Measurements from ENCODE around the gene BFSP2. TPM values are rescaled to one million over a fixed set of nuclear protein-coding genes. Genes with fewer than 3 reads are reported as not detected.
"Not testable (repeated sequence)": the region's sequence is repeated elsewhere in the genome, so short reads cannot be mapped to it uniquely, and the experiment has no call there.

The BFSP2 gene
- total RNA-seq, 1 donor from 2014 or later = not detected

DNA sequence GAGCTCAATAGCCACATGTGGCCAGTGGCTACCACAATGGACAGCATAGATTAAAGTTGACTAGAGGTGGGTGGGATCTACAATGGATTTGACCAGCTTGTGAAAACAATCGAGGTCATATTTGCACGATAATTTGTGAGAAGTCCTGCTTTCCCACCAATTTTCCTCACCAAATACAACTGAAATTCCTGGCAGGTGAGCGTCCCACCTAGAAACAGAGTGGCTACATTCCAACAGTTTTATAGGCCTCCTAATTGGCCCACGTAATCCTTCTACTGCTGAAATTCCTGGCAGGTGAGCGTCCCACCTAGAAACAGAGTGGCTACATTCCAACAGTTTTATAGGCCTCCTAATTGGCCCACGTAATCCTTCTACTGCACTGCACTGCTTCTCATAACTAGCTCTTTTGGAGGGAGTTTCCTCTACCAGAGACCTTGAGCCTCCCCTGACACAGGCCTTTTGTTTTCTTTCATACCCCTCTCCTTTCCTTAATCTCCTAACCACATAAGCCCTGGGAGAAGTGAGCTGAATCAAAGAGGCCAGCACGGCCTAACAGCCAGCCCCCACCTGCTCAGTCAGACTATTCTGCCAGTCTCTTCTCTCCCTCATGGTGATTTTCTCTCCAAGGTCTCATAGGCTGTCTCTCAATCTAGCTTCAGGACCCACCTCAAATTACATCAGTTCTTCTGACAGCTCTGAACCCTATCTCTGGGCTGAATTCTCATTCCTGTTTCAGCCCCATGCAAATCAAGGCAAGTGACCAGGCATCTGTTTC, 80.2 kb downstream of the BFSP2 start:
- TF ChIP-seq CTCF (conservative IDR thresholded peaks at IDR 0.05) = no peak
- H3K27ac Mint-ChIP-seq (ENCODE audit: unreplicated experiment) = no peak overlapping the region
- peaks cover 13% of the 10 kb centered on the region for H3K27me3 Mint-ChIP-seq (ENCODE audit: low read depth)
- H3K4me1 Mint-ChIP-seq = peaks cover 43% of the 10 kb centered on the region
- H3K36me3 Mint-ChIP-seq (ENCODE audit: low read depth) = peaks cover 8% of the 10 kb centered on the region
- peaks cover 3% of the 10 kb centered on the region for H3K9me3 Mint-ChIP-seq
- peak overlapping the region; percentile 3 for H3K4me3 Mint-ChIP-seq
- DNase-seq (ENCODE audit: low read depth, low spot score) = no peak

- H3K27ac Mint-ChIP-seq (ENCODE audit: unreplicated experiment); H3K4me3 Mint-ChIP-seq; DNase-seq (ENCODE audit: low read depth, low spot score): not testable (repeated sequence)
- Mint-ChIP-seq H3K36me3 (ENCODE audit: low read depth) (peaks cover 11% of the 10 kb centered on the region), H3K4me1 (peaks cover 25% of the 10 kb centered on the region), H3K9me3 (peaks cover 10% of the 10 kb centered on the region), H3K27me3 (ENCODE audit: low read depth) (peaks cover 13% of the 10 kb centered on the region)
Observed at GRCh38 chr3:133482474-133482873, 82.6 kb downstream of the BFSP2 start.

- no peaks in the 10 kb centered on the region for H3K4me1 Mint-ChIP-seq
- TF ChIP-seq CTCF (conservative IDR thresholded peaks at IDR 0.05) = no peak
- peaks cover 11% of the 10 kb centered on the region for H3K36me3 Mint-ChIP-seq (ENCODE audit: low read depth)
- H3K4me3 Mint-ChIP-seq = no peak overlapping the region
- no peak overlapping the region for H3K27ac Mint-ChIP-seq (ENCODE audit: unreplicated experiment)
- no peaks in the 10 kb centered on the region for H3K27me3 Mint-ChIP-seq (ENCODE audit: low read depth)
- H3K9me3 Mint-ChIP-seq = peaks cover 10% of the 10 kb centered on the region
- DNase-seq (ENCODE audit: low read depth, low spot score) = no peak
Observed at GRCh38 chr3:133486658-133487057, 86.8 kb downstream of the BFSP2 start.

DNA sequence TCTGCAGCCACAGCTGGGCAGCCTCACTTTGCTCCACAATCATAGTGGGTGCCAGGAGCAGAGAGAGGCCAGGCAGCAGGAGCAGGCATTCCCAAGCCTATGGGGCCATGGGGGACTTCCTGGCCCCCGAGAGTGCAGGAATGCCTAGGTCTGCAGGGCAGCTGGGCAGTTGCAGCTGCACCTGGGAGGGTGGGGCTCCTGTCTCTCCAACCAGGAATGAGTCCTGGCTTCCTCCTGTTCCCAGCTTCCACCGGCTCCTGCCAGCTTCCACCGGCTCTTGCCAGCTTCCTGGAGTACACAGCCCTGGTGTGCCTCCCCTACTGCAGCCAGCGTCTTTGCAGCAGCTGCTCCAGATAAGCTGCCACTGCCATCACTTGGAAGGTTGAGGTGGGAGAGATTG, 87.3 kb downstream of the BFSP2 start:
- no peaks in the 10 kb centered on the region for H3K4me1 Mint-ChIP-seq
- H3K27me3 Mint-ChIP-seq (ENCODE audit: low read depth) = no peaks in the 10 kb centered on the region
- peaks cover 11% of the 10 kb centered on the region for H3K36me3 Mint-ChIP-seq (ENCODE audit: low read depth)
- DNase-seq (ENCODE audit: low read depth, low spot score) = no peak
- H3K27ac Mint-ChIP-seq (ENCODE audit: unreplicated experiment) = no peak overlapping the region
- H3K9me3 Mint-ChIP-seq = peaks cover 10% of the 10 kb centered on the region
- no peak for TF ChIP-seq CTCF (conservative IDR thresholded peaks at IDR 0.05)
- no peak overlapping the region for H3K4me3 Mint-ChIP-seq

GRCh38 chr3:133487920-133488540, 88.2 kb downstream of the BFSP2 start:
- Mint-ChIP-seq H3K27ac (ENCODE audit: unreplicated experiment) (no peak overlapping the region), H3K36me3 (ENCODE audit: low read depth) (peaks cover 11% of the 10 kb centered on the region), H3K4me3 (no peak overlapping the region), H3K27me3 (ENCODE audit: low read depth) (no peaks in the 10 kb centered on the region), H3K4me1 (no peaks in the 10 kb centered on the region), H3K9me3 (peaks cover 10% of the 10 kb centered on the region)
- DNase-seq (ENCODE audit: low read depth, low spot score) = no peak
- TF ChIP-seq CTCF (conservative IDR thresholded peaks at IDR 0.05) = peak; percentile 57

DNA sequence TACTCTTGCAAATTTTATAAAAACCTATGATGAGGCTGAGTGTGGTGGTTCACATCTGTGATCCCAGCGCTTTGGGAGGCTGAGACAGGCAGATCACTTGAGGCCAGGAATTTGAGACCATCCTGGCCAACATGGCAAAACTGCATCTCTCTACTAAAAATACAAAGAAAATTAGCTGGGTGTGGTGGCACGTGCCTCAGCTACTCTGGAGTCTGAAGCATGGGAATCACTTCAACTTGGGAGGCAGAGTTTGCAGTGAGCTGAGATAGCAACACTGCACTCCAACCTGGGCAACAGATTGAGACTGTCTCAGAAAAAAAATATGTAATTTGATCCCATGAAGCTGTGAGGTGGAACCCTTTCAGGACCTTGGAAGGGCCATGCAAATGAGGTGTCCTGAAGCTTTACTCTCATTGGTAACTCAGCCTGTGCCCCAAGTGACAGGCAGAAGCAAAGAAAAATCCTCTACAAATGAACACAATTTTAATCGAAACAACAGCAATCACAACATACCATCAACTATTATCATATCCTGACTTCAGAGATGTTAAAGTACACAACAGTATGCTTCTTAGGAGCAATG, 89.0 kb downstream of the BFSP2 start:
- H3K9me3 Mint-ChIP-seq = peaks cover 7% of the 10 kb centered on the region
- no peaks in the 10 kb centered on the region for H3K27me3 Mint-ChIP-seq (ENCODE audit: low read depth)
- H3K4me1 Mint-ChIP-seq = no peaks in the 10 kb centered on the region
- no peak for TF ChIP-seq CTCF (conservative IDR thresholded peaks at IDR 0.05)
- no peak for DNase-seq (ENCODE audit: low read depth, low spot score)
- H3K36me3 Mint-ChIP-seq (ENCODE audit: low read depth) = peaks cover 9% of the 10 kb centered on the region
- no peak overlapping the region for H3K27ac Mint-ChIP-seq (ENCODE audit: unreplicated experiment)
- H3K4me3 Mint-ChIP-seq = no peak overlapping the region
